GM20000 (cell line): ENCODE data around the gene BCAR1.
A peak's percentile ranks its signal among the peaks of the same experiment; 100 is the strongest.

ENCODE experiments used
- DNase-seq: peaks from one replicate; pipeline ENCODE4 v3.0.0; 2012; ENCODE audit warnings: low spot score
- TF ChIP-seq, protein P1 (sequence below): IDR thresholded peaks from 2 replicates; pipeline ENCODE4 v1.5.1; 2012; ENCODE audit warnings: mild to moderate bottlenecking, control low read depth; ENCODE audit errors: extremely low read depth, missing control alignments

Gene BCAR1

DNA sequence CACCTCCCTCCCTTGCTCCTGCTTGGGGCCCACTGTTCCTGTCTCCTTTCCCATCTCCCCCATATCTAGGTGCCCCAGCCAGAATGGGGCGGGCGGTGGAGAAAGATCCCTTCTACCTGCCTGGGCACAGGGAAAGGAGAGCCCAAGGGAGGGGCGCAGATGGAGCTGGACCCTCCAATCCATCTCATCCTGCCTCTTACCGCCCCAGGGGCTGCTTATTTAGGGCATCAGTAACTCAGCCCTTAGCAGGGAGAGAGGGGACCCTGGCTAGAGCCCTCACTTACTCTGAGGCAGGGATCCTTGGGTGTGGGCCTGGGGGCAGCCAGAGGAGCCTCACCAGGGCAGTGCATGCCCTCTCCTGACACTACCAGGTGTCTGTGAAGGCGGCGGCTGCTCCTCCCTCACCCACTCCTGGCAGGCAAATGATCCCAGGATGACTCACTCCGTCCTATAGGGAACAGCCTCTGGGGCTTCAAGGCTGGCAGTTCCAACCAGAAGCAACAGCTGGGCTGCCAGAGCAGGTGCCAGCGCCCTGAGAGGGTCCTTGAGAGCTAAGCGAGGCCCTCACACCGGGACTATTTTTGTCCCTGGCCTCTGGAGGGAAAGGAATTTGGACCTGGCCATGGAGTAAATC is 16.3 kb upstream of the BCAR1 start:
- DNase-seq: no peak
- TF ChIP-seq, protein P1, sequence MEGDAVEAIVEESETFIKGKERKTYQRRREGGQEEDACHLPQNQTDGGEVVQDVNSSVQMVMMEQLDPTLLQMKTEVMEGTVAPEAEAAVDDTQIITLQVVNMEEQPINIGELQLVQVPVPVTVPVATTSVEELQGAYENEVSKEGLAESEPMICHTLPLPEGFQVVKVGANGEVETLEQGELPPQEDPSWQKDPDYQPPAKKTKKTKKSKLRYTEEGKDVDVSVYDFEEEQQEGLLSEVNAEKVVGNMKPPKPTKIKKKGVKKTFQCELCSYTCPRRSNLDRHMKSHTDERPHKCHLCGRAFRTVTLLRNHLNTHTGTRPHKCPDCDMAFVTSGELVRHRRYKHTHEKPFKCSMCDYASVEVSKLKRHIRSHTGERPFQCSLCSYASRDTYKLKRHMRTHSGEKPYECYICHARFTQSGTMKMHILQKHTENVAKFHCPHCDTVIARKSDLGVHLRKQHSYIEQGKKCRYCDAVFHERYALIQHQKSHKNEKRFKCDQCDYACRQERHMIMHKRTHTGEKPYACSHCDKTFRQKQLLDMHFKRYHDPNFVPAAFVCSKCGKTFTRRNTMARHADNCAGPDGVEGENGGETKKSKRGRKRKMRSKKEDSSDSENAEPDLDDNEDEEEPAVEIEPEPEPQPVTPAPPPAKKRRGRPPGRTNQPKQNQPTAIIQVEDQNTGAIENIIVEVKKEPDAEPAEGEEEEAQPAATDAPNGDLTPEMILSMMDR: no peak

DNA sequence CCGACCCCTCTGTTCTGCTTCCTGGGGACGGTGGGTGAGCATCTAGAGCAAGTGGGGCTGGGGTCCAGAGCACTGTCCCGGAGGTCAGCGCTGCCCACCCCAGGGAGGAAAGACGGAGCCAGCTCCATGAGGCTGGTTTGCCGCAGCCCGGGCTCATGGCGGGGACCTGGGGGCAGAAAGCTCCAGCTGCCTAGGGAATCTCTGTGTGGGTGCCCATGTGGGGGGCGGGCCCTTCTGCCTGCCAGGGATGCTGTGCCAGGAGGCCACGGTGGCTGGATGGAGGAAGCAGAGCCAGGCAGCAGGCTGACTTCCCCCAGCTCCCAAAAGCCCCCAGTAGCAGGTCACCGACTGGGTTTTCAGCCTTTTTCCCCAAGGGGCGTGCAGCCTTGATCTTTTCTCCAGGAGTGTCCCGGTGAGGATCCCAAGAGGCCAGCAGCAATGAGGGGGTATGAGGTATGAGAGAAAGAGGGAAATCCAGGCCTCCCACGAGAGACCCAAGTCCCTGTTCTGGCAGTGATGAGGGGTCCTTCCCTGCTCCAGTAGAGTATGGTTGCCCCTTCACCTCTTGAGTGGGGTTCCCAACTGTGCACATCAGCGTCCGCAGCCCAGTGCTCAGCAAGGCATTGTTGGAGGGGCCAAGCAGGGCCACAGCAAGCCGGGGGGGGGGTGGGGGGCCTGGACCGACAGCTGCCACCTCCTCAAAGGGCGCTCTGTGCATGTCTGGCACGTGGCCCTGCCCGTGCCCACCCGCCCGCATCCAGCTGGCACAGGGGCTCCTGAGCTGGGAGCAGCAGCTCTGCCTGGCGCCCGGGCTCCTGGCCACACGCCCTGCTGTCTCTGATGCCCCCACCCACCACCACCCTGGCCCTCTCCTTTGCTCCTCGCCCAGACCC is 15.6 kb upstream of the BCAR1 start:
- TF ChIP-seq, protein P1: no peak
- no peak for DNase-seq

DNA sequence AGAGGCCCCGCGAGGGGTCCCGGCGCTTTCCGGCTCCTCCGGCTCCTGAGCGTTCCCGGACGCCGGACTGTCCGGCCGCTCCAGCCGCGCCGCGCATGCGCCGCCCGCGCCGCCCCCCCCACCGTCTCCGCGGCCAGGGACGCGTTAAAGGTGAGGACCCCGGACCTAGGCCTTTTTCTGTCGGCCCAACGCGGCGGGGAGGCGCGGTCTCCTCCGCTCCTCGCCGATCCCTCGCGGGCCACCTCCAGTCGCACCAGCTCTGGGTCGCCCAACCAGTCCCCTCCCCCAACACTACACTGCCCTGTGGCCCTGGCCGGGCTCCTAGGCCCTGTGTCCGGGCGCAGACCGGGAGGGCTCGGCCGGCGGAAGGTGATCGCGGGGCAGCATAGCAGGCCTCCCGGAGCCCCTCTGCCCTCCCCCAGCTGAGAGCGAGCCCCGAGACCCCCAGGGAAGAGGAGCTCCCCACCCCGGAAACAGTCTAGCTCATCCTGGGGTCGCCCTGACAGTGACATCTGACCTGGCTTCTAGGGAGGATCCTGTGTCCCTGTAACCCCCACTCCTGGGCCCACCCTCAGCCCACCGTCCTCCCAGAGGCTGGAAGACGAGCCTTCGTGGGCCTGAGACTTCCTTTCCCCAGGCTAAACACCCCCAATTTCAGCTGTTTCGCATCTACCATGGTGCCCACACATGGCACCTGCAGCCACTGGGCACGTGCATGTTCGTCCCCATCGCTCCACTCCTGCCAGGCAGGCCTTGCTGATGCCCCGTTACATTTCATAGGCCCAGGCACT is 14.7 kb upstream of the BCAR1 start:
- peak; percentile 98 for DNase-seq
- TF ChIP-seq, protein P1: no peak

DNA sequence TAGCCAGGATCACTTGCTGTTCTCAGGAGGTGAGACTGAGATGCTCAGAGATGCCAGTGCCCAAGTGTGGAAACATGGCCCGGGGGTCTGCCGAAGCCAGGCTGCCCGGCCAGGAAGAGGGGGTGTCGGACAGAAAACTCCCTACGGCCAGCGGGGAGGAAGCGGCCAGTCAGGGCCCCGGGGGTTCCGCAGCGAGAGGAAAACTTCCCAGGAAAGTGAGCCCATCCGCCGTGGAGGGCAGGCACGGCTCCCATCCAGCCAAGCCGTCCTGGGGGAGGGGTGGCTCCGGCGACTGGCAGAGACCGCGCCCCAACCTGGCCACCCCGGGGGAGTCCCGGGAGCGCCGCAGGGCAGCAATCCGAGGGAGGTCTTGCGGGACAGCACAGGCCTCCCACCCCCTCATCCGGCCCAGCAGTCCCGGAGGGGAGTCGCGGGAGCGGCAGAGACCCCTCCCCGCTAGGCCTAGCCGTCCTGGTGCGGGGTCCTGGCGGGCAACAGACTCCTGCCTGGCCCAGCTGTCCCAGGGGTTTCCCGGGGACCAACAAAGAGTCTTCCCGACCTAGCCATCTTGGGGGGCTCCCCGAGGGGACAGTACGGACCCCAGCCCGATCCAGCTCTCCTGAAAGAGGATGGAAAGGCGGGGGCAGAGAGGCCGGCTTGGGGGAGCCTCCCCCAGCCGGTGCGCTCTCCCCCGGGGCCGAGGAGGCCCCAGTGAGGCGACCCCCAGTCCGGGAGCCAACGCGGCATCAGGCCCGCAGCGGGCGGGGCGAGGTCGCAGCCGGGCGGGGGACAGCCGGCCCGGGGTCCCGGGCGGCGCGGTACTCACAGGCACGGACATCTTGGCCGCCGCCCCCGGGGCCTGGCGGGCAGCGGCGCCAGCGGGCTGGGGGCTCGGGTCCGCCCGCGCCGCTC is 13.8 kb upstream of the BCAR1 start:
- no peak for DNase-seq
- TF ChIP-seq, protein P1: no peak

DNA sequence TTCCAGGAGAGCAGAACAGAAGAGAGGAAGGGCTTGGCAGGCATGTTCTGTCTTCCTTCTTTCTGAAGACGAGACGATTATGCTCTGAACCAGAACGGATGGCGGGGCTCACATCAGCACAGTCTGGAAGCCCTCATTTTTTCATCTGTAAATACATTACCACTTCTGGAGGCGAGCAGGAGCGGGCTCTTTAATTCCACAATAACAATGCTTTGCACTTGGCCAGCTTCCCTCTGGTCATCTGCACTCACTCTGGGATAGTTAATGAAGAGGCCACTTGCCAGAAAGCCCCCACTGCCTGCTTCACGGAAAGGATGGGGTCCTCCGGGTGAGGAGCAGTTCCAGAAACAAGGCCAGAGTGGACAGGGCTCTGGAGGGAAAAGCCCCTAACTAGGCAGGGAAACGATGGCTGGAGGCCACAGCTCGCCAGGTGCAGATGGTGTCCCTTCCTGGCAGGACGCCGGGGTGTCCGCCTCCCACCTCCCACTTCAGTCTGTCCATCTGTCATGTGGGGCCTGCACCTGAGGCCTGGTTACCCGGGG is 13.1 kb upstream of the BCAR1 start:
- no peak for DNase-seq
- TF ChIP-seq, protein P1: no peak

DNA sequence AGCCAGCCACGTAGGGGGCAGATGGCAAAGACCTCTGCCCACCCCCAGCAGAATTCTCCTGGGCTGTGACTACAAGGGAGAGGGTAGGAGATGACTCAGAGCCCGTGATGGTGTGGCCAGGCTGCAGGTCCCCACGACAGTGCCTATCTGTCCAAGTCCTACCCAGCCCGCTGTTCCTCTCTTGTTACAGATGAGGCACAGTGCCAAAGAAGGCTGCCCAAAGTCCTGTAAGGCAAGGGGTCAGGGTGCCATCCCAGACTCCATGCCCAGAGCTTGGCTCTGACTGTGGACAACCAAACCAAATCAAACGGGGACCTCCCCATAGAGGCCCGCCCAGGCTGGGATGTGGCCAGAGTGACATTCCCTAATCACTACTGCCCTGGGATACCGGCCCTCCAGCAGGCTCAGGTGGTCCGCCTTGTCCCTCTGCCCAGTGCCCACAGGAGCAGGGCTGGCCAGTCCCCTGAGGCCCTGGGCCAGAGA is 12.6 kb upstream of the BCAR1 start:
- DNase-seq: no peak
- TF ChIP-seq, protein P1: no peak
